ENCODE data around the gene FA2H.
"Not testable (repeated sequence)": the region's sequence is repeated elsewhere in the genome, so short reads cannot be mapped to it uniquely, and the experiment has no call there.

The FA2H gene

DNA sequence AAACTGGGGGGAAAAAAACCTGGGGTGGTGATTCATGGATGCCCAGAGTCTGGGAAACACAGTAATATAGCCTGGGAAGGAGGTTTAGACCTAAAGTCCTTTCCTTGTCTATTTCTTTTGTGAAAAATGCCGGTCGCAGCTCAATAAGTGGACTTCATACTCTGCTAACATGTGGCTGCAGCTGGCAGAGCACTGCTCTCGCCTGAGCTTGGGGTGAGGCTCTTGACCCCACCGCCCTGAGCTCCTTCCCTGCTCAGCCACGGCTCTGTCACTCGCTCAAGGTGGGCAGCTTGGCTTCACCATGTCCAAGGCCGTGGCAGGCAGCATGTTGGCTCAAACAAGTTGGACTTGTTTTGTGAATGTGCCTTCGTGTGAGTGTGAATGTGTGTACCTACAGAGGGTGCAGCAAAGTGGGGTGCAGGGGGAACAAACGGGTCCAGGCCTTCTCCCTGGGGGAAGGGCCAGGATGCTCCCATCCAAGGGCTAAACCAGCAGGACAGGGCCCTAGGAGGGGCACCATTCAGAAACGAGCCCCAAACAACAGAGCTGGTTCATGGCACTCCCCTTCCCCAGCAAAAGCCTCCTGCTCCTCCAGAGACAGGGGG, 4.9 kb downstream of the FA2H start:
- DNase-seq: no peak

- DNase-seq: no peak
Measured at GRCh38 chr16:74768239-74768638, 6.4 kb downstream of the FA2H start.

DNA sequence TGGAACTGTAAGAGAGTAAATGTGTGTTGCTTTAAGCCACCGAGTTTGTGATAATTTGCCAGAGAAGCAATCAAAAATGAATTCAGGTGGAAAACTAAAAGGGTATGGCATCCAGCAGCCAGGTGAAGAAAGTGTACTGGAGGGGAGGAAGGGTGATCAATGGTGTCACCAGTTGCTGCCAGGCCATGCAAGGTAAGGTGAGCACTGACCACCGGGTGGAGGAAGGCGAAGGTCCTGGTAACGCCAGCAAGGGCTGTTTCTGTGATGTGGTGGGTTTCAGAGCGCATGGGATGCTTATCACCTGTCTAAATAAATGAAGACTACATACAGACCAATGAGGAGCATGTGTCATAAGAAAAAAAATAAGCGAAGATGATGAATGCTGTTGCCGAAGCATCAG, 6.9 kb downstream of the FA2H start:
- no peak for DNase-seq

- no peak for DNase-seq
Measured at GRCh38 chr16:74766729-74767128, 7.9 kb downstream of the FA2H start.

- not testable (repeated sequence) for DNase-seq
Measured at GRCh38 chr16:74764184-74764583, 10.4 kb downstream of the FA2H start.

- DNase-seq: no peak
Measured at GRCh38 chr16:74761665-74762064, 13.0 kb downstream of the FA2H start.

- no peak for DNase-seq
Measured at GRCh38 chr16:74760007-74760767, 14.4 kb downstream of the FA2H start.

- DNase-seq: no peak
Measured at GRCh38 chr16:74759564-74759963, 15.1 kb downstream of the FA2H start.

- DNase-seq: no peak
Measured at GRCh38 chr16:74758801-74759200, 15.8 kb downstream of the FA2H start.

- no peak for DNase-seq
Measured at GRCh38 chr16:74757349-74757748, 17.3 kb downstream of the FA2H start.

DNA sequence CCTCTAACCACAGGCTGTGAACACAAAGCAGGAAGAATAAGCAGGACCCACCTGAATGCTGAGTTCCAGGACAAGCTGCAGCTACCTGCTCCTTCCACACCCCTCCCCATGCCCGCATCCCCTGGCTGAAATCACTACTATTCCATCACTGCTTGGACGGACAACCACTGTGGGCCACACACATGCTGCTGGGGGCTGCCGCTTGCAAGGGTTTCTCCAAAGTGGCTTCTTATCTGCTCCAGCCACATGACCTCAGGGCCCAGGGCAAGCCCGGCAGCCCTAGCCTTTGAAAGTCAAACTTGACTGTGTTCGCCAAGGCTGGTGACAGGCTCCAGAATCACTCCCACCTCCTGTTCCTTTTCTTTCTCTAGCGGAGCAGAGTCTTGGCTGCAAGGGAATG, 18.4 kb downstream of the FA2H start:
- no peak for DNase-seq

DNA sequence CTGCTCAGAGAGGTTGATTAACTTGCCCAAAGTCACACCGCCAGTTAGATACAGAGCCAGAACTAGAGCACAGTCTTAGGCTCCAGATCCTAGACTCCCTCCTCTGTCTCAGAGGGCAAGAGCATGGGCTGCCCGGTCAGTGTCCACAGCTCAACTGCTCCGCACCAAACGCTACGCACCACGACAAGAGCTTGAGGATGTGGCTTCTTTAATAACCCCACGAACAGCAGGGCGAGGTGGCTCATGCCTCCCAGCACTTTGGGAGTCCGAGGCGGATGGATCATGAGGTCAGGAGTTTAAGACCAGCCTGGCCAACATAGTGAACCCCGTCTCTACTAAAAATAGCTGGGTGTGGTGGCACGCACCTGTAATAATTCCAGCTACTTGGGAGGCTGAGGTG, 21.4 kb downstream of the FA2H start:
- no peak for DNase-seq

DNA sequence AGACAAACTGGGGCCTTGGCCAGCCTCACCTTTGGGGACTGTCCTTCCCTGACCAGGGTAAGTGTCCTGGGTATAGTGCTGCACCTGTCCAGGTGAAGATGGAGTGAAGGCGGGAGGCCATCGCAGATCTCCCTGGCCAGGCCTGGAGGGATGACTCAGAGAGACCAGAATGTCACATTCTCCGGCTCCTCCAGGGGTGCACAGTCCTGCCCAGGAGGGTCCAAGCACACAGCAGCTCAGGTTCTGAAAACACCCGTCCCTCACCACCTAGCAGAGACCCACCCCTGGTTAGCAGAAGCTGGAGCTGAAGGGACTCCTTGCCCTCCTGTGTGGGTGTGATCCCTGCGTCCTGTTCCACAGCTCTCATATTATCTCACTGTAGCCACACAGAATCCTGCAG, 21.9 kb downstream of the FA2H start:
- DNase-seq: no peak

DNA sequence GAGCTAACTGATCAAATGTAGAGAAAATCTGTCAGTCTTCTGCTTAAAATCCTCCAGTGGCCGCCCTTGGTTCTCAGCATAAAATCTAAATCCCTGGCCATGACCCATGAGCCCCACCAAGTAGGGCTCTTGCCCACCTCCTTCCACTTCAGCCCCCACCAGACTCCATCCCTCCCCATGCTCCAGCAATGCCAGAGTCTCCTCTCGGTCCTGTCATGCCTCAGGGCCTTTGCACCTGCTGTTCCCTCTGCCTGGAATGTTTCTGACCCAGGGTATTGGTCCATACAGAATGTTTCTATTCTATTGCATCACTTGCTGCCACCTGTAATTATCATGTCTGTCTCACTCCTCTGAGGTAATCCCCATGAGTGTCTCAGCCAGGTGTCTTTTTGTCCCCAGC, 22.4 kb downstream of the FA2H start:
- DNase-seq: no peak

GRCh38 chr16:74751658-74752057, 23.0 kb downstream of the FA2H start:
- DNase-seq: no peak

DNA sequence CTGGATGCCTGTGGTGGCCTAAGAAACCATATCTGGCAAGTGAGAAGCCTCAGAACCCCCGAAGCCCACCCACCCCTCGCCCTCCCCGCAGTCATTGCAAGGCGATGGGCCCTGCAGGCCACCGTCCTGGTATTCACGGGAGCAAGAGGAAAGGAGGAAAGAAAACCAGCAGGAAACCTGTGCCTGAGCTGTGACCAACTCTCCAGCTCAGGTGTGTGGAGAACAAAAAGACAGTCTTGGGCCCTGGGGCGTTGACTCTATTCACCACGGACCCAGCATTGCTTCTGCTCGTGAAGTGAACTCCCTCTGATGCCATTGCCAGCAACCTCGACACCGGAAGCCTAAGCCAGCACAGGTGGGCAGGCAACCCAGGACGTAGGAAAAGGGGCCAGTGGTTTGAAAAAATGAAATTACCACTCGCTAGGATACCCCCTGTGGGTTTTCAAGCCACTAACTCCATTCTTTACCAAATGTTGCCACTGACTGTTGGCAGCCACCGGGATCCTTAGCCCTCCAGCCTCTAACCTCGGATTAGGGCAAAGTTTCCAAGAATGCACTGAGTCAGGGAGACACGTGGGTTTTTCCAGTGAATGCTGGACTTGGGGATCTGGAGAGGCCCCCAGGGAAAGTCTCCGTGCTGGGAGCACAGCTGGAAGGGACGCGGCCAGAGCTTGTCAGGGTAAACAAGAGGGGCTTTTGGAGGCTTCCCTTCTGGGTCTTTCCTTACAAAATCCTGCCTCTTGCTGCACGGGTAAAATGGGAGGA, 25.1 kb downstream of the FA2H start:
- DNase-seq: no peak

DNA sequence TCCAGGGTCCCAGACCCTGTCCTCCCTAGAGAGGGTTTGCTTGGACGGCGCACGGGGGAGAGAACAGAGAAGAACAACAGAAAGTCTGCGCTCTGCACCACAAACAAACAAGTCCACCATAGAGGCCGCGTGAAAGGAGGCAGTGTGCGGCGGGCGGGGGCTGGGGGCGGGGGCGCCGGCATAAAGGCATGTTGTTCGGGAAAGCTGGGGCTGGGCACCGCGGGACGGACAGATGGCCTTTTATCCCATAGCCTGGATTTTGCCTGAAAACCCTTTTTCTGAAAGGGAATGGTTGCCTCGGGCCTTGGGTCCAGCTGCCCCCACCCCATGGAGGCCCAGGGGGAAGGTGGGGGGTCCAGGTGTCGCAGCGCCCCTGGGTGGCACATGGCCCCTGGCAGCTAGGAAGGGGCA, 26.0 kb downstream of the FA2H start:
- no peak for DNase-seq

DNA sequence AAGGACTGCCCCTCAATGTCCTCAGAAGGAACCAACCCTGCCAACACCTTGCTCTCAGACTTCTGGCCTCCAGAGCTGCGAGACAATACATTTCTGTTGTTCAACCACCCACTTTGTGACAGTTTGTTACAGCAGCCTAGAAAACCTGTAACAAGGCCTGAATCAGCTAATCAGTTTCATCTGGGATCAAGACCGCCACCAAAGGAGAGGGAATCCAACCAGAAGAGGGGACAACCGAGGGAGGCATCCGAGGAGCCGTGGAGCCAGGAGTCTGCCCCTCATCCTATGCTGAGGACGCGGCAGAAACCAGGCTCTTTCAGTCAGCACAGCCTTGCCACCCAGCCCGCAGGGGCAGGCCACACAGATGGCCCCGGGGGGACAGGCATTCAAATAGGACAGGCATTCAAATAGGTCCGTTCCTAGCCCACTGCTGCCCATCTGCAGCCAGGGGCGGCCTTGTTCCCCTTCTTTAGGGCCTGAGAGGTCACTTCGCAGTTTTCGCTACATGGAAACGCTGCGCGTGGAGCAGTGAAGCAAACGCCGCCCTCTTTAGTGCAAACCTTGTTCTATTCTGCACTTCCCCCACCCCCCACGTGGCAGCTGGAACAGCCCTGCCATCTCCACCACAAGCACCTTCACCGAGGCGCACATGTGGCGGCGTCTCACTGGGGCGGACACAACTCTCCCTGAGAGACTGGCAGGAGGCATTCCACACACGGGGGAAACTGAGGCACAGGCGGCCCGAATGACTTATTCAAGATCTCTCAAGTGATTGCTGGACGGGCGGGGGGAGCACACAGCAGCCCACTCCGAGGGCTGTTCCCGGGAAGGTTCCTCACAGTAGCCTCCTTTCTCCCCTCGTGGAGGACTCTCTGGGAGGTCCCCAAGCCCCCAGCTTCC, 26.7 kb downstream of the FA2H start:
- no peak for DNase-seq

- no peak for DNase-seq
Measured at GRCh38 chr16:74745926-74746325, 28.7 kb downstream of the FA2H start.

GRCh38 chr16:74745109-74745615, 29.5 kb downstream of the FA2H start:
- no peak for DNase-seq

- DNase-seq: no peak
Measured at GRCh38 chr16:74744566-74744965, 30.1 kb downstream of the FA2H start.

GRCh38 chr16:74743668-74744299, 30.8 kb downstream of the FA2H start:
- no peak for DNase-seq

Measured in SIG-M5 (cell line).